ENCODE results near the gene TASOR. TPM values are rescaled to one million over a fixed set of nuclear protein-coding genes. Genes with fewer than 3 reads are reported as not detected.

TASOR gene
- total RNA-seq, 2 donors from 2014 or later: 62.5 to 94.2 TPM

DNA sequence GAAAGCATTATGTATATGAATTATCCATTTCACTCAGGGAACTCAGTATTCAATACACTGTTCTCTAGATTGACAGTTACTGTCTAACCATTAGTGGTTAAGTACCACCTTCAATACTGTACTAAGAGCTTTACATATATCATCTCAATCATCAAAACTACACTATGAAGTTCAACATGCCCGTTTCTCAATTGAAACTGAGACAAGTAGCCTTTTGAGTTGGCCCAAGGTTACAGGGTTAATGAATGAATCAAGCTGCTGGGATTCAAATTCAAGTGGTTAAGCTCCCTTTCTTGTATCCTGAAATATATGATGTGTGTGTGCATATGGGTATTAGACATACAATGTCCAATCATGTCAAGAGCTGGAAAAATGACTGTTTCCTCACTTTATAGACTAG is 5.8 kb downstream of the TASOR start:
- H3K36me3 ChIP-seq (ENCODE audit: control insufficient read depth, insufficient read depth, low read length): peaks cover 56% of the 10 kb centered on the region
- H3K27ac ChIP-seq (ENCODE audit: low read depth, low read length): no peak overlapping the region
- H3K27me3 ChIP-seq (ENCODE audit: control insufficient read depth, insufficient read depth, low read length, poor library complexity, severe bottlenecking): no peaks in the 10 kb centered on the region
- no peak overlapping the region for H3K4me3 ChIP-seq (ENCODE audit: low read length)
- H3K27me3 Mint-ChIP-seq (ENCODE audit: insufficient read depth): no peaks in the 10 kb centered on the region
- no peak overlapping the region for H3K27ac Mint-ChIP-seq
- no peaks in the 10 kb centered on the region for H3K9me3 Mint-ChIP-seq
- no peak for DNase-seq
- H3K9me3 ChIP-seq (ENCODE audit: control insufficient read depth, low read length): no peaks in the 10 kb centered on the region
- H3K4me1 ChIP-seq (ENCODE audit: control insufficient read depth, insufficient read depth, low read length): no peaks in the 10 kb centered on the region
- H3K36me3 Mint-ChIP-seq (ENCODE audit: low read depth): peaks cover 64% of the 10 kb centered on the region
- TF ChIP-seq, protein P1, sequence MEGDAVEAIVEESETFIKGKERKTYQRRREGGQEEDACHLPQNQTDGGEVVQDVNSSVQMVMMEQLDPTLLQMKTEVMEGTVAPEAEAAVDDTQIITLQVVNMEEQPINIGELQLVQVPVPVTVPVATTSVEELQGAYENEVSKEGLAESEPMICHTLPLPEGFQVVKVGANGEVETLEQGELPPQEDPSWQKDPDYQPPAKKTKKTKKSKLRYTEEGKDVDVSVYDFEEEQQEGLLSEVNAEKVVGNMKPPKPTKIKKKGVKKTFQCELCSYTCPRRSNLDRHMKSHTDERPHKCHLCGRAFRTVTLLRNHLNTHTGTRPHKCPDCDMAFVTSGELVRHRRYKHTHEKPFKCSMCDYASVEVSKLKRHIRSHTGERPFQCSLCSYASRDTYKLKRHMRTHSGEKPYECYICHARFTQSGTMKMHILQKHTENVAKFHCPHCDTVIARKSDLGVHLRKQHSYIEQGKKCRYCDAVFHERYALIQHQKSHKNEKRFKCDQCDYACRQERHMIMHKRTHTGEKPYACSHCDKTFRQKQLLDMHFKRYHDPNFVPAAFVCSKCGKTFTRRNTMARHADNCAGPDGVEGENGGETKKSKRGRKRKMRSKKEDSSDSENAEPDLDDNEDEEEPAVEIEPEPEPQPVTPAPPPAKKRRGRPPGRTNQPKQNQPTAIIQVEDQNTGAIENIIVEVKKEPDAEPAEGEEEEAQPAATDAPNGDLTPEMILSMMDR (conservative IDR thresholded peaks at IDR 0.05): no peak
- H3K9ac ChIP-seq (ENCODE audit: extremely low read depth, low read length, poor library complexity, severe bottlenecking): no peak overlapping the region
- WGBS, 2 experiments (ENCODE audit: insufficient coverage in 1 of 2, insufficient read length in 1 of 2): 100% methylated on average over 1 of the region's 1 CpG
- no peak overlapping the region for H3K4me3 Mint-ChIP-seq
- peaks cover 30% of the 10 kb centered on the region for H3K4me1 Mint-ChIP-seq

DNA sequence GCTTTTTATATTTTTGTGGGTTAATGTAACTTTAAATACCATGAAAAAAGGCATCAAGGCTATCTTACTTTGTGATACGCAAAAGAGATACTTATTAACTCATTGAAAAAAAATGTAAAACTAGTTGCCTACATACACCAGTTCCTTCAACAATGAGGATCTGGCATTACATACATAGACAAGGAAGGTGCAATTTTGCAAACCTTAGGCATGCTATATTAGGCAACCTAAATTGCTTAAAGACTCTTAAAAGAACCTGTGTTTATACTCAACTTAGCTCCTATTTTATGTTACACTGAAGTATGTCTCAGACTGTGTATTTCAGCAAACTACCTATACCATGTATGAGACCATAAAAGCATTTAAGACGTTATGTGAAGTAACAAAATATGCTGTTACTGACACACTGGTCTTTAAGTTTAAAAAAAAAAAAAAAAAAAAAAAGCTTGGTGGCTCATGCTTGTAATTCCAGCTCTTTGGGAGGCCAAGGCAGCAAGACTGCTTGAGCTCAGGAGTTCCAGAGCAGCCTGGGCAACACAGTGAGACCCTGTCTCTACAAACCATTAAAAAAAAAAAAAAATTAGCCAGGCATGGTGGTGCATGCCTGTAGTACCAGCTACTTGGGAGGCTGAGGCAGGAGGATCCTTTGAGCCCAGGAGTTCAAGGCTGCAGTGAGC is 9.1 kb downstream of the TASOR start:
- DNase-seq: no peak
- Mint-ChIP-seq H3K27me3 (ENCODE audit: insufficient read depth) (no peaks in the 10 kb centered on the region), H3K36me3 (ENCODE audit: low read depth) (peaks cover 72% of the 10 kb centered on the region), H3K27ac (no peak overlapping the region), H3K4me1 (peaks cover 8% of the 10 kb centered on the region), H3K9me3 (no peaks in the 10 kb centered on the region), H3K4me3 (no peak overlapping the region)
- TF ChIP-seq, protein P1 (conservative IDR thresholded peaks at IDR 0.05): no peak
- 96% methylated on average over 2 of the region's 2 CpGs; no CpG with 5 or more reads in 1 of the 2 experiments for WGBS, 2 experiments (ENCODE audit: insufficient coverage in 1 of 2, insufficient read length in 1 of 2)
- peaks cover 19% of the 10 kb centered on the region for H3K9me3 ChIP-seq (ENCODE audit: control insufficient read depth, low read length)
- H3K27ac ChIP-seq (ENCODE audit: low read depth, low read length): no peak overlapping the region
- no peaks in the 10 kb centered on the region for H3K4me1 ChIP-seq (ENCODE audit: control insufficient read depth, insufficient read depth, low read length)
- H3K4me3 ChIP-seq (ENCODE audit: low read length): no peak overlapping the region
- H3K9ac ChIP-seq (ENCODE audit: extremely low read depth, low read length, poor library complexity, severe bottlenecking): no peak overlapping the region
- no peaks in the 10 kb centered on the region for H3K27me3 ChIP-seq (ENCODE audit: control insufficient read depth, insufficient read depth, low read length, poor library complexity, severe bottlenecking)
- peaks cover 78% of the 10 kb centered on the region for H3K36me3 ChIP-seq (ENCODE audit: control insufficient read depth, insufficient read depth, low read length)

DNA sequence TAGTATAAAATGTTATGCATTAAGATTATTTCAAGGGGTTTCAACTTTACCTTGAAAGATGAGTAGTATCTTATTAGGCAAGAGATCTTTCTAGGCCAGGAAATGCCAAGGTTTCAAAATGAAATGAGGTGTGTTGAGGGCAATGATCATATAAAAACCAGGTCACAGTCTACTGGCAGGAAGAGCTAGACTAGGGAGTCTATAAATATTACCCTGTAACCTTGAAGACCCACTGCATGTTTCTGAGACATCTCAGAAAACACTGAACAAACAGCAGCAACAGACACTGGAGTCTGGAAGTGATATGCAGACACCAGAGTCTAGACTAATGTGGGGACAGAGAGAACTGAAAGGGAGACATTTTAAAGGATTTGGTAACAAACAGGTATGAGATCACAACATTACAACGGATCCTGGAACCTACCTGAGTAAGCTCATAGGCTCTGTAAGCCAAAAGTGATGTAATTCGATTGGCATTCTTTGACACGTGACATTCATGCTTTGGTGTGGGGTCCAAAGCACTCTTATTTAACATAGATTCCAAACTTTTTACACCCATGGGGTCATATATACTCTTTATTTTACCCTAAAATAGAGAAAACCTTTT is 15.0 kb downstream of the TASOR start:
- Histone ChIP-seq H3K4me3 (ENCODE audit: low read length) (no peak overlapping the region), H3K27ac (ENCODE audit: low read depth, low read length) (no peak overlapping the region), H3K27me3 (ENCODE audit: control insufficient read depth, insufficient read depth, low read length, poor library complexity, severe bottlenecking) (no peaks in the 10 kb centered on the region), H3K36me3 (ENCODE audit: control insufficient read depth, insufficient read depth, low read length) (peaks cover 99% of the 10 kb centered on the region), H3K9ac (ENCODE audit: extremely low read depth, low read length, poor library complexity, severe bottlenecking) (no peak overlapping the region), H3K9me3 (ENCODE audit: control insufficient read depth, low read length) (peaks cover 19% of the 10 kb centered on the region), H3K4me1 (ENCODE audit: control insufficient read depth, insufficient read depth, low read length) (no peaks in the 10 kb centered on the region)
- no peak overlapping the region for H3K4me3 Mint-ChIP-seq
- DNase-seq: no peak
- H3K36me3 Mint-ChIP-seq (ENCODE audit: low read depth): peaks cover 73% of the 10 kb centered on the region
- no peaks in the 10 kb centered on the region for H3K4me1 Mint-ChIP-seq
- TF ChIP-seq, protein P1 (conservative IDR thresholded peaks at IDR 0.05): no peak
- H3K9me3 Mint-ChIP-seq: no peaks in the 10 kb centered on the region
- no peaks in the 10 kb centered on the region for H3K27me3 Mint-ChIP-seq (ENCODE audit: insufficient read depth)
- 92 to 96% methylated on average over 3 of the region's 3 CpGs for WGBS, 2 experiments (ENCODE audit: insufficient coverage in 1 of 2, insufficient read length in 1 of 2)
- peak overlapping the region; percentile 50 for H3K27ac Mint-ChIP-seq
